Spinal cord (tissue), 4 donors: Measurements from ENCODE around the gene HMGN3. TPM values are rescaled to one million over a fixed set of nuclear protein-coding genes. Genes with fewer than 3 reads are reported as not detected.

Experiments used
- polyA plus RNA-seq, 2 donors: library from polyadenylated mRNA; unstranded; fragments of 120-200 nt; gene quantifications; one replicate each; pipeline ENCODE4 v1.2.1, GENCODE V29; 2013; ENCODE audit not compliant: insufficient read length in 2 of 2
- total RNA-seq, 2 donors: library from RNA; depleted of rRNA in 1 of 2; stranded (reverse); fragments of 120-200 nt in 1 of 2; fragments of >200 nt in 1 of 2; gene quantifications; one replicate each; pipeline versions ENCODE4 v1.2.3 to v1.2.4, GENCODE V29; 2013 to 2014

The HMGN3 gene
- total and polyA plus RNA-seq, 4 donors: 72.3 to 287 (median 208) TPM

Other genes starting within 250 kb of the HMGN3 start
- gene PHIP, start 156.4 kb downstream of the HMGN3 start, total RNA-seq: 10 to 100 TPM; 45.6 to 57.6 TPM
- gene PHIP, start 156.4 kb downstream of the HMGN3 start, polyA plus RNA-seq: 10 to 100 TPM; 20.2 to 31.5 TPM